ENCODE results near the gene SLC7A8.

SLC7A8 gene

GRCh38 chr14:23093991-23094665, 89.3 kb downstream of the SLC7A8 start:
- DNase-seq: no peak

GRCh38 chr14:23093526-23093925, 89.9 kb downstream of the SLC7A8 start:
- no peak for DNase-seq

- no peak for DNase-seq
These were observed 90.4 kb downstream of the SLC7A8 start for GRCh38 chr14:23093104-23093503.

GRCh38 chr14:23091294-23092225, 91.9 kb downstream of the SLC7A8 start:
- DNase-seq: no peak

GRCh38 chr14:23090254-23090636, 93.2 kb downstream of the SLC7A8 start:
- DNase-seq: no peak

- no peak for DNase-seq
These were observed 93.8 kb downstream of the SLC7A8 start for GRCh38 chr14:23089498-23090253.

- DNase-seq: no peak
These were observed 96.9 kb downstream of the SLC7A8 start for GRCh38 chr14:23086565-23086964.

GRCh38 chr14:23085458-23085857, 98.0 kb downstream of the SLC7A8 start:
- no peak for DNase-seq

- no peak for DNase-seq
These were observed 103.0 kb downstream of the SLC7A8 start for GRCh38 chr14:23080474-23080873.

GRCh38 chr14:23079716-23080115, 103.7 kb downstream of the SLC7A8 start:
- DNase-seq: no peak

- no peak for DNase-seq
These were observed 104.8 kb downstream of the SLC7A8 start for GRCh38 chr14:23078692-23079116.

- no peak for DNase-seq
These were observed 105.5 kb downstream of the SLC7A8 start for GRCh38 chr14:23077962-23078361.

GRCh38 chr14:23076785-23077408, 106.6 kb downstream of the SLC7A8 start:
- no peak for DNase-seq
